Measurements from ENCODE around the gene CRHR1. TPM values are rescaled to one million over a fixed set of nuclear protein-coding genes. Genes with fewer than 3 reads are reported as not detected.

The CRHR1 gene
- total and polyA plus RNA-seq, 2 of the 4 experiments (the other 2 are of a cell fraction) = not detected

- ChIA-PET POLR2A (ENCODE audit: unreplicated experiment) (no interaction called here), CTCF (no interaction called here)
- no peak overlapping the region for H3K56ac ChIP-seq (ENCODE audit: extremely low read depth, insufficient read depth, low read length)
- H2BK15ac ChIP-seq (ENCODE audit: low read depth, low read length) = no peak overlapping the region
- H4K5ac ChIP-seq (ENCODE audit: low read depth, low read length) = no peak overlapping the region
- no peak overlapping the region for H4K8ac ChIP-seq (ENCODE audit: low read depth in 2 of 2, low read length in 2 of 2)
- H3K18ac ChIP-seq (ENCODE audit: low read depth, low read length) = no peak overlapping the region
- 70% methylated on average over 2 of the region's 7 CpGs; no CpG with 5 or more reads in 1 of the 2 experiments for WGBS, 2 experiments (ENCODE audit: extremely low coverage in 2 of 2, insufficient read length in 1 of 2)
- H3K4me2 ChIP-seq (ENCODE audit: low read depth, low read length) = no peak overlapping the region
- no peaks in the 10 kb centered on the region; the same call in 1 of the 2 replicates for H3K9me1 ChIP-seq (ENCODE audit: insufficient read depth, low read length)
- H2AFZ ChIP-seq (replicated peaks; ENCODE audit: low read length, poor library complexity) = no peak overlapping the region
- H3K9ac ChIP-seq (ENCODE audit: low read depth, low read length) = no peak overlapping the region
- no peak overlapping the region for H2BK120ac ChIP-seq (ENCODE audit: low read depth, low read length)
- intact Hi-C loops (cut with micrococcal nuclease) (no loop called here), dilution Hi-C loops (cut with HindIII; ENCODE audit: low sequenced_read_pairs, unreplicated experiment) (no loop called here), in situ Hi-C loops (cut with MboI; ENCODE audit: low sequenced_read_pairs) (no loop called here)
- ATAC-seq (ENCODE audit: low read depth) (no peak), DNase-seq (no peak)
- H2BK20ac ChIP-seq (ENCODE audit: low read depth, low read length) = no peak overlapping the region
- no peak overlapping the region for H3K14ac ChIP-seq (replicated peaks; ENCODE audit: low read depth, low read length)
- no peak overlapping the region for H2BK5ac ChIP-seq (ENCODE audit: low read depth, low read length, poor library complexity, severe bottlenecking)
- H3K27me3 ChIP-seq (ENCODE audit: control insufficient read depth, insufficient read depth, low read length) = peaks cover 21% of the 10 kb centered on the region
- H3K79me1 ChIP-seq (ENCODE audit: low read depth in 1 of 2, low read length in 2 of 2) = no peaks in the 10 kb centered on the region
- H3K4me1 ChIP-seq (ENCODE audit: control insufficient read depth, insufficient read depth, low read length) = no peaks in the 10 kb centered on the region
- no peak for TF ChIP-seq BHLHE40 (IDR thresholded peaks at IDR 0.05; ENCODE audit: low read depth, low read length)
- no peak for TF ChIP-seq NFE2L2 (IDR thresholded peaks at IDR 0.05; ENCODE audit: low read depth, low read length)
- no peak for TF ChIP-seq MAZ (IDR thresholded peaks at IDR 0.05; ENCODE audit: borderline replicate concordance, low read depth, low read length)
- TF ChIP-seq POLR2A (IDR thresholded peaks at IDR 0.05; ENCODE audit: low read depth, low read length) = no peak
- TF ChIP-seq ELK1 (IDR thresholded peaks at IDR 0.05; ENCODE audit: borderline replicate concordance, low read depth, low read length) = no peak
- no peak for TF ChIP-seq FOS (IDR thresholded peaks at IDR 0.05; ENCODE audit: low read depth, low read length)
- no peak for TF ChIP-seq MAFK (IDR thresholded peaks at IDR 0.05; ENCODE audit: low read depth, low read length)
- no peak for TF ChIP-seq CHD1 (IDR thresholded peaks at IDR 0.05; ENCODE audit: low read depth, low read length)
- no peak for TF ChIP-seq MXI1 (IDR thresholded peaks at IDR 0.05; ENCODE audit: borderline replicate concordance, low read depth, low read length)
- no peak for TF ChIP-seq RAD21 (IDR thresholded peaks at IDR 0.05; ENCODE audit: low read length)
- TF ChIP-seq SMC3 (IDR thresholded peaks at IDR 0.05; ENCODE audit: low read depth, low read length) = no peak
- no peak for TF ChIP-seq USF2 (IDR thresholded peaks at IDR 0.05; ENCODE audit: low read depth, low read length)
- no peak for TF ChIP-seq CEBPB (IDR thresholded peaks at IDR 0.05; ENCODE audit: low read depth, low read length)
- no peak for TF ChIP-seq CTCF (conservative IDR thresholded peaks at IDR 0.05; ENCODE audit: low read depth, low read length)
- no TSS peak for BruUV-seq (replicated peaks)
- no peaks in the 10 kb centered on the region for H4K20me1 ChIP-seq (ENCODE audit: insufficient read depth, low read length)
- H3K27ac ChIP-seq (ENCODE audit: insufficient read depth, low read length) = no peak overlapping the region
- H2AK5ac ChIP-seq (ENCODE audit: low read depth, low read length) = no peak overlapping the region
- no peak overlapping the region for H3K4me3 ChIP-seq (ENCODE audit: insufficient read depth, low read depth, low read length)
- no peak overlapping the region for H2AK9ac ChIP-seq (replicated peaks; ENCODE audit: low read depth, low read length, poor library complexity)
- no peak overlapping the region for H3K23ac ChIP-seq (ENCODE audit: low read depth, low read length)
- no peaks in the 10 kb centered on the region for H3K36me3 ChIP-seq (ENCODE audit: control insufficient read depth, insufficient read depth, low read length)
- H4K91ac ChIP-seq (ENCODE audit: insufficient read depth, low read depth, low read length) = no peak overlapping the region
- no peaks in the 10 kb centered on the region for H3K9me3 ChIP-seq (ENCODE audit: control insufficient read depth, insufficient read depth, low read length)
- H3K4ac ChIP-seq (ENCODE audit: low read depth, low read length) = no peak overlapping the region
These were observed 7.2 kb upstream of the CRHR1 start for GRCh38 chr17:45776896-45777295.
